Astrocyte (in vitro differentiated cells and primary cell): ENCODE data around the gene CFAP74.

Experiments
- CTCF ChIP-seq: IDR thresholded peaks from 2 replicates; pipeline ENCODE4 v1.5.1; 2011; ENCODE audit warnings: low read depth, mild to moderate bottlenecking, inconsistent platforms, low read length, moderate library complexity; ENCODE audit not compliant: insufficient read depth
- EZH2 ChIP-seq: IDR thresholded peaks from 2 replicates; pipeline ENCODE4 v1.6.1; 2012; ENCODE audit warnings: mild to moderate bottlenecking, low read length, inconsistent platforms; ENCODE audit not compliant: insufficient read depth

- TF ChIP-seq CTCF = no peak
- no peak for TF ChIP-seq EZH2
These were observed 13.4 kb downstream of the CFAP74 start for GRCh38 chr1:1990222-1990621.
